Measurements from ENCODE around the gene ITPR2. TPM values are rescaled to one million over a fixed set of nuclear protein-coding genes. Genes with fewer than 3 reads are reported as not detected.

Gene ITPR2
- total RNA-seq, 1 donor from 2014 or later: 74.5 TPM

- Mint-ChIP-seq H3K4me3 (no peak overlapping the region), H3K4me1 (no peaks in the 10 kb centered on the region), H3K27me3 (no peaks in the 10 kb centered on the region), H3K9me3 (no peaks in the 10 kb centered on the region), H3K36me3 (ENCODE audit: low read depth) (peaks cover 66% of the 10 kb centered on the region), H3K27ac (no peak overlapping the region)
- no peak for TF ChIP-seq CTCF (IDR thresholded peaks at IDR 0.05)
- no peak for ATAC-seq (ENCODE audit: low read depth)
- ChIA-PET CTCF (no interaction called here), POLR2A (interaction anchor here (0.5 kb wide), 1 partner anchor 8 kb away, joined by 3 read pairs; no protein-coding TSS in a partner anchor)
- intact Hi-C loops (cut with micrococcal nuclease): no loop called here
- DNase-seq: no peak
Measured at GRCh38 chr12:26488351-26488750, 344.6 kb downstream of the ITPR2 start.

- CTCF ChIA-PET: interaction anchor here (1.0 kb wide), 2 partner anchors 21 to 38 kb away, joined by 3 to 5 read pairs; no protein-coding TSS in a partner anchor
- peak; percentile 23 for DNase-seq
- Mint-ChIP-seq H3K27me3 (no peaks in the 10 kb centered on the region), H3K27ac (peak overlapping the region; percentile 86), H3K4me3 (peak overlapping the region; percentile 40), H3K4me1 (peaks cover 54% of the 10 kb centered on the region), H3K9me3 (no peaks in the 10 kb centered on the region), H3K36me3 (ENCODE audit: low read depth) (peaks cover 25% of the 10 kb centered on the region)
- intact Hi-C loops (cut with micrococcal nuclease): loop anchor here (1.0 to 5.0 kb wide), 7 partner anchors 30 to 1221 kb away; partner anchors contain the start of gene KRAS
- TF ChIP-seq CTCF (IDR thresholded peaks at IDR 0.05): no peak
- ATAC-seq (ENCODE audit: low read depth): peak; percentile 93
- POLR2A ChIA-PET: interaction anchor here (1.5 to 1.8 kb wide), 2 partner anchors 12 to 352 kb away, joined by 7 to 17 read pairs; no protein-coding TSS in a partner anchor
Measured at GRCh38 chr12:26473291-26473690, 359.7 kb downstream of the ITPR2 start.

- H3K27me3 Mint-ChIP-seq: no peaks in the 10 kb centered on the region
- intact Hi-C loops (cut with micrococcal nuclease): loop anchor here (1.0 to 5.0 kb wide), 5 partner anchors 9 to 1219 kb away; partner anchors contain the start of genes ITPR2 and KRAS
- H3K27ac Mint-ChIP-seq: peak overlapping the region; percentile 86
- peaks cover 19% of the 10 kb centered on the region for H3K36me3 Mint-ChIP-seq (ENCODE audit: low read depth)
- peak; percentile 60 for ATAC-seq (ENCODE audit: low read depth)
- POLR2A ChIA-PET: interaction anchor here (0.7 kb wide), 1 partner anchor 10 kb away, joined by 4 read pairs; no protein-coding TSS in a partner anchor
- no peak for TF ChIP-seq CTCF (IDR thresholded peaks at IDR 0.05)
- peak overlapping the region; percentile 49 for H3K4me3 Mint-ChIP-seq
- DNase-seq: no peak
- CTCF ChIA-PET: no interaction called here
- H3K4me1 Mint-ChIP-seq: peaks cover 54% of the 10 kb centered on the region
- no peaks in the 10 kb centered on the region for H3K9me3 Mint-ChIP-seq
Measured at GRCh38 chr12:26471560-26471959, 361.4 kb downstream of the ITPR2 start.

GRCh38 chr12:26469421-26470180, 363.4 kb downstream of the ITPR2 start:
- Mint-ChIP-seq H3K36me3 (ENCODE audit: low read depth) (peaks cover 11% of the 10 kb centered on the region), H3K27me3 (no peaks in the 10 kb centered on the region), H3K4me3 (no peak overlapping the region), H3K27ac (peak overlapping the region; percentile 86), H3K9me3 (no peaks in the 10 kb centered on the region), H3K4me1 (peaks cover 58% of the 10 kb centered on the region)
- no peak for ATAC-seq (ENCODE audit: low read depth)
- ChIA-PET POLR2A (no interaction called here), CTCF (no interaction called here)
- TF ChIP-seq CTCF (IDR thresholded peaks at IDR 0.05): no peak
- DNase-seq: no peak
- intact Hi-C loops (cut with micrococcal nuclease): loop anchor here (2.0 to 5.0 kb wide), 2 partner anchors 363 to 1217 kb away; partner anchors contain the start of genes ITPR2 and KRAS

- DNase-seq: no peak
- no peak for TF ChIP-seq CTCF (IDR thresholded peaks at IDR 0.05)
- CTCF ChIA-PET: interaction anchor here (1.0 kb wide), 1 partner anchor 348 kb away, joined by 3 read pairs; no protein-coding TSS in a partner anchor
- Mint-ChIP-seq H3K27ac (no peak overlapping the region), H3K9me3 (no peaks in the 10 kb centered on the region), H3K36me3 (ENCODE audit: low read depth) (peaks cover 10% of the 10 kb centered on the region), H3K4me1 (peaks cover 44% of the 10 kb centered on the region), H3K27me3 (no peaks in the 10 kb centered on the region), H3K4me3 (no peak overlapping the region)
- intact Hi-C loops (cut with micrococcal nuclease): no loop called here
- ATAC-seq (ENCODE audit: low read depth): no peak
- POLR2A ChIA-PET: interaction anchor here (0.6 kb wide), 1 partner anchor 310 kb away, joined by 3 read pairs; no protein-coding TSS in a partner anchor
Measured at GRCh38 chr12:26467351-26467750, 365.6 kb downstream of the ITPR2 start.

All from activated B cell treated with CpG ODN at 0.5 μM for 24 hours (primary cell).